Measurements from ENCODE around the gene CCT4.

CCT4 gene

GRCh38 chr2:61888267-61889055 is at the start of gene CCT4 (continued):
- TF ChIP-seq, protein P1, sequence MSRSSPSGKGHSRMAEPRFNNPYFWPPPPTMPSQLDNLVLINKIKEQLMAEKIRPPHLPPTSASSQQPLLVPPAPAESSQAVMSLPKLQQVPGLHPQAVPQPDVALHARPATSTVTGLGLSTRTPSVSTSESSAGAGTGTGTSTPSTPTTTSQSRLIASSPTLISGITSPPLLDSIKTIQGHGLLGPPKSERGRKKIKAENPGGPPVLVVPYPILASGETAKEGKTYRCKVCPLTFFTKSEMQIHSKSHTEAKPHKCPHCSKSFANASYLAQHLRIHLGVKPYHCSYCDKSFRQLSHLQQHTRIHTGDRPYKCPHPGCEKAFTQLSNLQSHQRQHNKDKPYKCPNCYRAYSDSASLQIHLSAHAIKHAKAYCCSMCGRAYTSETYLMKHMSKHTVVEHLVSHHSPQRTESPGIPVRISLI (tag by site-specific recombination; IDR thresholded peaks at IDR 0.05), result peak; percentile 99
- peak; percentile 77 for TF ChIP-seq SP7 (tag by site-specific recombination; IDR thresholded peaks at IDR 0.05)
- TF ChIP-seq ZNF521 (tag by site-specific recombination; IDR thresholded peaks at IDR 0.05), result no peak
- peak; percentile 61; the same call in 1 of the 2 replicates for TF ChIP-seq ZNF24 (tag by site-specific recombination; IDR thresholded peaks at IDR 0.05)
- TF ChIP-seq, protein P2, sequence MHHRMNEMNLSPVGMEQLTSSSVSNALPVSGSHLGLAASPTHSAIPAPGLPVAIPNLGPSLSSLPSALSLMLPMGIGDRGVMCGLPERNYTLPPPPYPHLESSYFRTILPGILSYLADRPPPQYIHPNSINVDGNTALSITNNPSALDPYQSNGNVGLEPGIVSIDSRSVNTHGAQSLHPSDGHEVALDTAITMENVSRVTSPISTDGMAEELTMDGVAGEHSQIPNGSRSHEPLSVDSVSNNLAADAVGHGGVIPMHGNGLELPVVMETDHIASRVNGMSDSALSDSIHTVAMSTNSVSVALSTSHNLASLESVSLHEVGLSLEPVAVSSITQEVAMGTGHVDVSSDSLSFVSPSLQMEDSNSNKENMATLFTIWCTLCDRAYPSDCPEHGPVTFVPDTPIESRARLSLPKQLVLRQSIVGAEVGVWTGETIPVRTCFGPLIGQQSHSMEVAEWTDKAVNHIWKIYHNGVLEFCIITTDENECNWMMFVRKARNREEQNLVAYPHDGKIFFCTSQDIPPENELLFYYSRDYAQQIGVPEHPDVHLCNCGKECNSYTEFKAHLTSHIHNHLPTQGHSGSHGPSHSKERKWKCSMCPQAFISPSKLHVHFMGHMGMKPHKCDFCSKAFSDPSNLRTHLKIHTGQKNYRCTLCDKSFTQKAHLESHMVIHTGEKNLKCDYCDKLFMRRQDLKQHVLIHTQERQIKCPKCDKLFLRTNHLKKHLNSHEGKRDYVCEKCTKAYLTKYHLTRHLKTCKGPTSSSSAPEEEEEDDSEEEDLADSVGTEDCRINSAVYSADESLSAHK (tag by site-specific recombination; IDR thresholded peaks at IDR 0.05), result peak; percentile 40; the same call in 1 of the 2 replicates
- no peak for TF ChIP-seq ZNF530 (tag by site-specific recombination; IDR thresholded peaks at IDR 0.05; ENCODE audit: low read depth)
- TF ChIP-seq ZNF19 (tag by site-specific recombination; IDR thresholded peaks at IDR 0.05; ENCODE audit: low read depth), result no peak
- TF ChIP-seq ZNF114 (tag by site-specific recombination; IDR thresholded peaks at IDR 0.05), result no peak
- TF ChIP-seq ZNF341 (tag by site-specific recombination; IDR thresholded peaks at IDR 0.05; ENCODE audit: low read depth), result no peak
- TF ChIP-seq ZBTB1 (tag by site-specific recombination; IDR thresholded peaks at IDR 0.05), result no peak
- no peak for TF ChIP-seq ZNF658 (tag by site-specific recombination; IDR thresholded peaks at IDR 0.05)
- TF ChIP-seq ZNF274 (IDR thresholded peaks at IDR 0.05; ENCODE audit: low read length), result no peak
- TF ChIP-seq ZNF274 (tag by site-specific recombination; IDR thresholded peaks at IDR 0.05; ENCODE audit: borderline replicate concordance), result no peak
- TF ChIP-seq MZF1 (tag by site-specific recombination; IDR thresholded peaks at IDR 0.05; ENCODE audit: borderline replicate concordance), result no peak
- TF ChIP-seq ZEB2 (tag by site-specific recombination; IDR thresholded peaks at IDR 0.05), result peak; percentile 79; the same call in 1 of the 2 replicates
- TF ChIP-seq TRIM28 (IDR thresholded peaks at IDR 0.05; ENCODE audit: borderline replicate concordance, low read length), result no peak
- TF ChIP-seq ZNF48 (tag by site-specific recombination; IDR thresholded peaks at IDR 0.05), result no peak
- TF ChIP-seq, protein P3, sequence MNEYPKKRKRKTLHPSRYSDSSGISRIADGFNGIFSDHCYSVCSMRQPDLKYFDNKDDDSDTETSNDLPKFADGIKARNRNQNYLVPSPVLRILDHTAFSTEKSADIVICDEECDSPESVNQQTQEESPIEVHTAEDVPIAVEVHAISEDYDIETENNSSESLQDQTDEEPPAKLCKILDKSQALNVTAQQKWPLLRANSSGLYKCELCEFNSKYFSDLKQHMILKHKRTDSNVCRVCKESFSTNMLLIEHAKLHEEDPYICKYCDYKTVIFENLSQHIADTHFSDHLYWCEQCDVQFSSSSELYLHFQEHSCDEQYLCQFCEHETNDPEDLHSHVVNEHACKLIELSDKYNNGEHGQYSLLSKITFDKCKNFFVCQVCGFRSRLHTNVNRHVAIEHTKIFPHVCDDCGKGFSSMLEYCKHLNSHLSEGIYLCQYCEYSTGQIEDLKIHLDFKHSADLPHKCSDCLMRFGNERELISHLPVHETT (tag by site-specific recombination; IDR thresholded peaks at IDR 0.05), result peak; percentile 57; the same call in 1 of the 2 replicates
- no peak for TF ChIP-seq MEIS1 (CRISPR knock-in tag; IDR thresholded peaks at IDR 0.05; ENCODE audit: borderline replicate concordance)
- peak; percentile 92 for TF ChIP-seq ZFHX2 (tag by site-specific recombination; conservative IDR thresholded peaks at IDR 0.05)
- no peak for TF ChIP-seq ZNF146 (tag by site-specific recombination; IDR thresholded peaks at IDR 0.05)
- no peak for TF ChIP-seq ZFP3 (tag by site-specific recombination; IDR thresholded peaks at IDR 0.05; ENCODE audit: low read depth)
- TF ChIP-seq ZNF112 (tag by site-specific recombination; IDR thresholded peaks at IDR 0.05), result no peak
- no peak for TF ChIP-seq ZNF776 (tag by site-specific recombination; IDR thresholded peaks at IDR 0.05; ENCODE audit: borderline replicate concordance)
- TF ChIP-seq OVOL3 (tag by site-specific recombination; IDR thresholded peaks at IDR 0.05), result peak; percentile 35; the same call in 1 of the 2 replicates
- peak; percentile 73; the same call in 1 of the 2 replicates for TF ChIP-seq ZBTB21 (tag by site-specific recombination; IDR thresholded peaks at IDR 0.05)
- no peak for TF ChIP-seq ZNF169 (tag by site-specific recombination; IDR thresholded peaks at IDR 0.05)
- peak; percentile 85 for TF ChIP-seq ZXDB (tag by site-specific recombination; IDR thresholded peaks at IDR 0.05)
- peak; percentile 63 for TF ChIP-seq ZFP37 (tag by site-specific recombination; IDR thresholded peaks at IDR 0.05)
- no peak for TF ChIP-seq ZNF202 (tag by site-specific recombination; IDR thresholded peaks at IDR 0.05; ENCODE audit: borderline replicate concordance)
- no peak for TF ChIP-seq ZNF513 (tag by site-specific recombination; IDR thresholded peaks at IDR 0.05)
- TF ChIP-seq ZNF138 (tag by site-specific recombination; IDR thresholded peaks at IDR 0.05; ENCODE audit: borderline replicate concordance), result no peak
- TF ChIP-seq ZNF23 (tag by site-specific recombination; IDR thresholded peaks at IDR 0.05; ENCODE audit: borderline replicate concordance), result no peak
- no peak for TF ChIP-seq ZNF214 (tag by site-specific recombination; IDR thresholded peaks at IDR 0.05; ENCODE audit: borderline replicate concordance)
- no peak for TF ChIP-seq ZSCAN16 (tag by site-specific recombination; IDR thresholded peaks at IDR 0.05)
- TF ChIP-seq GLI2 (tag by site-specific recombination; IDR thresholded peaks at IDR 0.05; ENCODE audit: borderline replicate concordance, low read depth), result no peak

Data from HEK293 (cell line).